K562 (cell line): Measurements from ENCODE around the gene GET3. TPM values are rescaled to one million over a fixed set of nuclear protein-coding genes. Genes with fewer than 3 reads are reported as not detected.

Experiments used
- ARID4B ChIP-seq: sonication (generic); formaldehyde crosslinking; IDR thresholded peaks from 2 replicates; pipeline ENCODE4 v1.8.0; 2022; ENCODE audit warnings: mild to moderate bottlenecking, missing genetic modification reagents
- CLOCK ChIP-seq: fragments of 250-450 bp; sonication (Bioruptor Pico); IDR thresholded peaks from 2 replicates; pipeline ENCODE4 v1.4.0; 2020; ENCODE audit warnings: mild to moderate bottlenecking, moderate library complexity, borderline replicate concordance
- FOXK1 ChIP-seq: sonication (generic); formaldehyde crosslinking; IDR thresholded peaks from 2 replicates; pipeline ENCODE4 v1.8.0; 2022; ENCODE audit warnings: missing genetic modification reagents, mild to moderate bottlenecking, borderline replicate concordance
- GATA2 ChIP-seq: sonication (generic); formaldehyde crosslinking; IDR thresholded peaks from 2 replicates; pipeline ENCODE4 v1.4.0; 2020; ENCODE audit warnings: mild to moderate bottlenecking, missing genetic modification reagents
- HDAC1 ChIP-seq, 2 experiments: fragments of 450-650 bp; IDR thresholded peaks; 2 replicates each; pipeline ENCODE4 v1.6.1; 2016 to 2017; ENCODE audit warnings: inconsistent platforms in 1 of 2, mild to moderate bottlenecking in 1 of 2, moderate library complexity in 1 of 2
- ILK ChIP-seq: fragments of 450-650 bp; IDR thresholded peaks from 2 replicates; pipeline ENCODE4 v1.6.1; 2016; ENCODE audit warnings: missing genetic modification characterization, low read depth, mild to moderate bottlenecking, missing compliant biosample characterization, moderate library complexity, borderline replicate concordance
- KDM2B ChIP-seq: fragments of 250-450 bp; sonication (Bioruptor Pico); IDR thresholded peaks from 2 replicates; pipeline ENCODE4 v1.8.0; 2021; ENCODE audit warnings: mild to moderate bottlenecking, moderate library complexity
- LEF1 ChIP-seq: fragments of 450-650 bp; IDR thresholded peaks from 2 replicates; pipeline ENCODE4 v1.6.1; 2016; ENCODE audit warnings: mild to moderate bottlenecking
- MTA1 ChIP-seq: fragments of 450-650 bp; IDR thresholded peaks from 2 replicates; pipeline ENCODE4 v1.6.1; 2017; ENCODE audit warnings: borderline replicate concordance
- RBBP5 ChIP-seq: fragments of 200-600 bp; sonication (generic); IDR thresholded peaks from 2 replicates; pipeline ENCODE4 v1.6.1; 2012; ENCODE audit warnings: borderline replicate concordance, mild to moderate bottlenecking, low read length, control low read depth, inconsistent platforms; ENCODE audit not compliant: insufficient read depth, poor library complexity, severe bottlenecking
- RBM25 ChIP-seq: fragments of 200-400 bp; formaldehyde crosslinking; IDR thresholded peaks from 2 replicates; pipeline ENCODE4 v1.6.1; 2018; ENCODE audit warnings: low read length, low read depth, moderate library complexity; ENCODE audit not compliant: severe bottlenecking
- SMAD4 ChIP-seq: fragments of 250-450 bp; sonication (Bioruptor Pico); conservative IDR thresholded peaks from 2 replicates; pipeline ENCODE4 v1.8.0; 2021; ENCODE audit warnings: inconsistent platforms, mild to moderate bottlenecking, moderate library complexity
- SP2 ChIP-seq: IDR thresholded peaks from 2 replicates; pipeline ENCODE4 v1.6.1; 2011; ENCODE audit warnings: mild to moderate bottlenecking, low read depth, low read length, moderate library complexity; ENCODE audit not compliant: poor library complexity, severe bottlenecking; ENCODE audit errors: extremely low read depth
- SUPT5H ChIP-seq: fragments of 450-650 bp; IDR thresholded peaks from 2 replicates; pipeline ENCODE4 v1.6.1; 2016
- USF1 ChIP-seq: sonication (generic); formaldehyde crosslinking; IDR thresholded peaks from 2 replicates; pipeline ENCODE4 v1.9.0; 2022; ENCODE audit warnings: mild to moderate bottlenecking, missing genetic modification reagents
- ZFX ChIP-seq: sonication (generic); formaldehyde crosslinking; IDR thresholded peaks from 2 replicates; pipeline ENCODE4 v1.8.0; 2022; ENCODE audit warnings: mild to moderate bottlenecking, missing genetic modification reagents, moderate library complexity
- ZNF778 ChIP-seq: fragments of 450-650 bp; formaldehyde crosslinking; IDR thresholded peaks from 2 replicates; pipeline ENCODE4 v1.4.0; 2020; ENCODE audit warnings: mild to moderate bottlenecking, moderate library complexity
- polyA plus RNA-seq, 8 experiments: library from polyadenylated mRNA; depleted of rRNA in 4 of 8; stranded (reverse) in 5 of 8; unstranded in 3 of 8; fragments of >200 nt; fragmentation: Nextera tagmentation in 2 of 8; fragmentation: Illumina TruSeq in 1 of 8; extraction: Ambion mirVana in 2 of 8; extraction: Trizol in 1 of 8; gene quantifications; 2 replicates each; pipeline versions ENCODE4 v1.2.1 to v1.2.3, GENCODE V29; 2011 to 2014; ENCODE audit warnings: inconsistent platforms in 1 of 8, missing spikeins in 1 of 8
- total RNA-seq, 7 experiments: library from RNA; depleted of rRNA in 6 of 7; stranded (reverse); fragments of >200 nt in 6 of 7; fragmentation: Illumina TruSeq in 2 of 7; extraction: Trizol in 2 of 7; gene quantifications; 2 replicates each; pipeline versions ENCODE4 v1.2.1 to v1.2.3, GENCODE V29; 2011 to 2021; ENCODE audit warnings: low replicate concordance in 1 of 7

Gene GET3
- total and polyA plus RNA-seq, 9 of the 15 experiments (the other 6 are each of a cell fraction or from before 2014, with no cell fraction given): 8.3 to 83.5 (median 51.8) TPM

- TF ChIP-seq SMAD4 (CRISPR knock-in tag): no peak
- no peak for TF ChIP-seq CLOCK (CRISPR knock-in tag)
- TF ChIP-seq MTA1: peak; percentile 60
- no peak for TF ChIP-seq SP2
- peak; percentile 88 for TF ChIP-seq ARID4B (CRISPR knock-in tag)
- TF ChIP-seq HDAC1 (IDR thresholded peaks at IDR 0.05): peak in 1 of 2 experiments; percentile 95; a peak in 2 of 4 replicates
- TF ChIP-seq ILK (tag): no peak
- TF ChIP-seq ZNF778: no peak
- peak; percentile 77 for TF ChIP-seq GATA2 (CRISPR knock-in tag)
- no peak for TF ChIP-seq KDM2B (CRISPR knock-in tag)
- no peak for TF ChIP-seq LEF1
- peak; percentile 72 for TF ChIP-seq SUPT5H
- TF ChIP-seq RBBP5: peak; percentile 60
- TF ChIP-seq ZFX: peak; percentile 81
- TF ChIP-seq RBM25: no peak
- TF ChIP-seq USF1 (CRISPR knock-in tag): peak; percentile 77
- TF ChIP-seq FOXK1 (CRISPR knock-in tag): no peak
Observed at GRCh38 chr19:12723641-12724426, 13.5 kb upstream of the GET3 start, which contains the start of gene TNPO2 (continued).
